Measurements from ENCODE around the gene OR4N5. TPM values are rescaled to one million over a fixed set of nuclear protein-coding genes. Genes with fewer than 3 reads are reported as not detected.
"Not testable (repeated sequence)": the region's sequence is repeated elsewhere in the genome, so short reads cannot be mapped to it uniquely, and the experiment has no call there.

OR4N5 gene
- not detected in 2 replicates for total RNA-seq (2014; rRNA removed; shearing (Covaris generic))

- Histone ChIP-seq H3K4me3 (ENCODE audit: insufficient read depth, low read depth, low read length) (no peak within 1 kb of the TSS), H3K36me3 (replicated peaks; ENCODE audit: control insufficient read depth, insufficient read depth, low read length) (no peaks in the 10 kb centered on the region), H3K27me3 (ENCODE audit: control insufficient read depth, insufficient read depth, low read length) (no peaks in the 10 kb centered on the region)
- no peak for DNase-seq
Observed at GRCh38 chr14:20138520-20138919, at the start of gene OR4N5. Gene OR4N5 (plus strand): TSS chr14:20138820. CDS start chr14:20143736, 4,916 bp downstream.

- Histone ChIP-seq H3K4me3 (ENCODE audit: insufficient read depth, low read depth, low read length) (no peak overlapping the region), H3K36me3 (replicated peaks; ENCODE audit: control insufficient read depth, insufficient read depth, low read length) (no peaks in the 10 kb centered on the region), H3K27me3 (ENCODE audit: control insufficient read depth, insufficient read depth, low read length) (no peaks in the 10 kb centered on the region)
- no peak for DNase-seq
Observed at GRCh38 chr14:20092050-20092449, 46.6 kb upstream of the OR4N5 start.

GRCh38 chr14:20093442-20093841 lies 45.2 kb upstream of the OR4N5 start:
- no peak for DNase-seq
- no peaks in the 10 kb centered on the region for H3K36me3 ChIP-seq (replicated peaks; ENCODE audit: control insufficient read depth, insufficient read depth, low read length)

GRCh38 chr14:20098926-20099770 lies 39.5 kb upstream of the OR4N5 start:
- not testable (repeated sequence) for DNase-seq; H3K4me3 ChIP-seq (ENCODE audit: insufficient read depth, low read depth, low read length); H3K36me3 ChIP-seq (replicated peaks; ENCODE audit: control insufficient read depth, insufficient read depth, low read length); H3K27me3 ChIP-seq (ENCODE audit: control insufficient read depth, insufficient read depth, low read length)

More at GRCh38 chr14:20093442-20093841, 45.2 kb upstream of the OR4N5 start:
- Histone ChIP-seq H3K27me3 (ENCODE audit: control insufficient read depth, insufficient read depth, low read length) (no peaks in the 10 kb centered on the region), H3K4me3 (ENCODE audit: insufficient read depth, low read depth, low read length) (no peak overlapping the region)

GRCh38 chr14:20110438-20110837 lies 28.2 kb upstream of the OR4N5 start, which contains the start of gene OR4K17:
Gene OR4K17 (plus strand): TSS chr14:20110739. CDS start chr14:20117500, 6,761 bp downstream.
- DNase-seq = no peak
- Histone ChIP-seq H3K27me3 (ENCODE audit: control insufficient read depth, insufficient read depth, low read length) (no peaks in the 10 kb centered on the region), H3K4me3 (ENCODE audit: insufficient read depth, low read depth, low read length) (no peak within 1 kb of the TSS)

GRCh38 chr14:20112321-20112720 lies 26.3 kb upstream of the OR4N5 start:
- H3K4me3 ChIP-seq (ENCODE audit: insufficient read depth, low read depth, low read length) = no peak overlapping the region
- no peaks in the 10 kb centered on the region for H3K27me3 ChIP-seq (ENCODE audit: control insufficient read depth, insufficient read depth, low read length)
- H3K36me3 ChIP-seq (replicated peaks; ENCODE audit: control insufficient read depth, insufficient read depth, low read length) = no peaks in the 10 kb centered on the region
- no peak for DNase-seq

More at GRCh38 chr14:20110438-20110837, 28.2 kb upstream of the OR4N5 start, which contains the start of gene OR4K17:
- no peaks in the 10 kb centered on the region for H3K36me3 ChIP-seq (replicated peaks; ENCODE audit: control insufficient read depth, insufficient read depth, low read length)

- no peaks in the 10 kb centered on the region for H3K27me3 ChIP-seq (ENCODE audit: control insufficient read depth, insufficient read depth, low read length)
- no peak for DNase-seq
- H3K4me3 ChIP-seq (ENCODE audit: insufficient read depth, low read depth, low read length) = no peak overlapping the region
- no peaks in the 10 kb centered on the region for H3K36me3 ChIP-seq (replicated peaks; ENCODE audit: control insufficient read depth, insufficient read depth, low read length)
Observed at GRCh38 chr14:20116748-20117147, 21.9 kb upstream of the OR4N5 start.

- Histone ChIP-seq H3K27me3 (ENCODE audit: control insufficient read depth, insufficient read depth, low read length) (no peaks in the 10 kb centered on the region), H3K4me3 (ENCODE audit: insufficient read depth, low read depth, low read length) (no peak overlapping the region), H3K36me3 (replicated peaks; ENCODE audit: control insufficient read depth, insufficient read depth, low read length) (no peaks in the 10 kb centered on the region)
- DNase-seq = no peak
Observed at GRCh38 chr14:20118795-20119194, 19.8 kb upstream of the OR4N5 start.

- no peaks in the 10 kb centered on the region for H3K27me3 ChIP-seq (ENCODE audit: control insufficient read depth, insufficient read depth, low read length)
- no peak for DNase-seq
- H3K4me3 ChIP-seq (ENCODE audit: insufficient read depth, low read depth, low read length) = no peak overlapping the region
- H3K36me3 ChIP-seq (replicated peaks; ENCODE audit: control insufficient read depth, insufficient read depth, low read length) = no peaks in the 10 kb centered on the region
Observed at GRCh38 chr14:20143911-20144310, 5.3 kb downstream of the OR4N5 start.

GRCh38 chr14:20144820-20145219 lies 6.2 kb downstream of the OR4N5 start:
- no peak overlapping the region for H3K4me3 ChIP-seq (ENCODE audit: insufficient read depth, low read depth, low read length)
- H3K36me3 ChIP-seq (replicated peaks; ENCODE audit: control insufficient read depth, insufficient read depth, low read length) = no peaks in the 10 kb centered on the region
- no peaks in the 10 kb centered on the region for H3K27me3 ChIP-seq (ENCODE audit: control insufficient read depth, insufficient read depth, low read length)
- no peak for DNase-seq

- H3K4me3 ChIP-seq (ENCODE audit: insufficient read depth, low read depth, low read length) = no peak overlapping the region
- no peak for DNase-seq
- H3K36me3 ChIP-seq (replicated peaks; ENCODE audit: control insufficient read depth, insufficient read depth, low read length) = no peaks in the 10 kb centered on the region
- H3K27me3 ChIP-seq (ENCODE audit: control insufficient read depth, insufficient read depth, low read length) = no peaks in the 10 kb centered on the region
Observed at GRCh38 chr14:20164462-20164861, 25.8 kb downstream of the OR4N5 start.

- no peaks in the 10 kb centered on the region for H3K36me3 ChIP-seq (replicated peaks; ENCODE audit: control insufficient read depth, insufficient read depth, low read length)
- no peak for DNase-seq
- no peaks in the 10 kb centered on the region for H3K27me3 ChIP-seq (ENCODE audit: control insufficient read depth, insufficient read depth, low read length)
- no peak overlapping the region for H3K4me3 ChIP-seq (ENCODE audit: insufficient read depth, low read depth, low read length)
Observed at GRCh38 chr14:20167091-20167490, 28.5 kb downstream of the OR4N5 start.

GRCh38 chr14:20169852-20170251 lies 31.2 kb downstream of the OR4N5 start:
- DNase-seq; H3K27me3 ChIP-seq (ENCODE audit: control insufficient read depth, insufficient read depth, low read length); H3K36me3 ChIP-seq (replicated peaks; ENCODE audit: control insufficient read depth, insufficient read depth, low read length); H3K4me3 ChIP-seq (ENCODE audit: insufficient read depth, low read depth, low read length): not testable (repeated sequence)

- not testable (repeated sequence) for H3K4me3 ChIP-seq (ENCODE audit: insufficient read depth, low read depth, low read length); H3K36me3 ChIP-seq (replicated peaks; ENCODE audit: control insufficient read depth, insufficient read depth, low read length); DNase-seq; H3K27me3 ChIP-seq (ENCODE audit: control insufficient read depth, insufficient read depth, low read length)
Observed at GRCh38 chr14:20174205-20174604, 35.6 kb downstream of the OR4N5 start.

GRCh38 chr14:20176330-20176729 lies 37.7 kb downstream of the OR4N5 start:
- no peak for DNase-seq
- Histone ChIP-seq H3K36me3 (replicated peaks; ENCODE audit: control insufficient read depth, insufficient read depth, low read length) (no peaks in the 10 kb centered on the region), H3K27me3 (ENCODE audit: control insufficient read depth, insufficient read depth, low read length) (no peaks in the 10 kb centered on the region), H3K4me3 (ENCODE audit: insufficient read depth, low read depth, low read length) (no peak overlapping the region)
